GM19468 (cell line): ENCODE results near the gene LRRTM4.
"Not testable (repeated sequence)": the region's sequence is repeated elsewhere in the genome, so short reads cannot be mapped to it uniquely, and the experiment has no call there.

Experiments
- ATAC-seq: cut with Tn5 transposase; IDR thresholded peaks from one replicate; pipeline ENCODE4 v1.9.1; 2021; ENCODE audit warnings: mild to moderate bottlenecking, moderate library complexity, moderate number of reproducible peaks; ENCODE audit not compliant: unreplicated experiment; ENCODE audit errors: extremely low read depth

The LRRTM4 gene

GRCh38 chr2:77190721-77191346, 331.3 kb downstream of the LRRTM4 start:
- no peak for ATAC-seq

- no peak for ATAC-seq
These were observed 337.1 kb downstream of the LRRTM4 start for GRCh38 chr2:77185052-77185451.

- ATAC-seq, result no peak
These were observed 342.9 kb downstream of the LRRTM4 start for GRCh38 chr2:77179297-77179696.

DNA sequence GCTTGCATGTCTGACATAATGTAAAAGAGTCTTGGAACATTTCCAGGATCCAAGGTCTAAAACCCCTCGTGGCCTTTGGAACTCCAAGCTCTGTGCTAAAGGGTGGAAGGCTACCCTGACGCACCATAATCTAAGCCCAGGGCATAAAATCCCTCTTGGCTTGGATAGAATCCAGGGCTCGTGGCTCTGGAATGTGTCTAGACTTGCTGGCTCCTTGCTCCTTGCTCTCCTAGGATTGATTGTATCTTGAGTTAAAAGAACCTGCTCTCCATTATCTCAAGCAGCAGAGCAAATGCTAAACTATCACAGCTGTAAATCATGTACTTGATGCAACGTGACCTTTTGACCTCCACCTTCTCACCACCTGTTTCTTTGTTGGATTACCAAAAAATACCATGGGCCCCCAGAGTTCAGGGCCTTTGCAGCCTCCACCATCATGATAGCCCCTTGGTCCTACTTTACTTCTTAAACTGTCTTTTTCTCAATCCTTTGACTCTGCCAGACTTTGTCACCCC, 346.9 kb downstream of the LRRTM4 start:
- not testable (repeated sequence) for ATAC-seq

GRCh38 chr2:77169426-77169825, 352.8 kb downstream of the LRRTM4 start:
- ATAC-seq, result no peak

GRCh38 chr2:77164021-77164420, 358.2 kb downstream of the LRRTM4 start:
- ATAC-seq, result not testable (repeated sequence)

DNA sequence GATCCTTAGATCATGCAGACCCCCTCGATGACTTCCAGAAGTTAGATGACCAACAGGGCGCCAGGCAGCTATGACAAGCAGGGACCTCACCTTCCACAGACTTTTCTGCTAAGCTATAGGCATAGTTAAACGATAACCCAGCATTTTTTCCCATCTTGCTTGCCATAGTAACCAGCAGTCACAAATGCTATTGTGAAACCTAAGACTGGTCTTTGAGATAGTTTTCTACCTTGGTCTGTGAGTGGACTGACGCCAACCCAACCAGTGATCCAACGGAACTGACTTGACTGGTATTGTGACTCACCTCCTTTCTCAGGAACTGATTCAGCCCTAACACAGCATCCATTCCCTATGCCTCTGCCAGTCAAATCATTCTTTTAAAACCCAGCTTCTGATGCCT, 361.2 kb downstream of the LRRTM4 start:
- no peak for ATAC-seq

- ATAC-seq, result no peak
These were observed 365.6 kb downstream of the LRRTM4 start for GRCh38 chr2:77156599-77156998.

GRCh38 chr2:77155511-77155910, 366.7 kb downstream of the LRRTM4 start:
- ATAC-seq, result no peak

- no peak for ATAC-seq
These were observed 372.6 kb downstream of the LRRTM4 start for GRCh38 chr2:77149565-77149964.

GRCh38 chr2:77147153-77147552, 375.0 kb downstream of the LRRTM4 start:
- ATAC-seq, result no peak

- ATAC-seq, result no peak
These were observed 377.4 kb downstream of the LRRTM4 start for GRCh38 chr2:77144772-77145171.

- no peak for ATAC-seq
These were observed 380.0 kb downstream of the LRRTM4 start for GRCh38 chr2:77142141-77142540.

GRCh38 chr2:77128479-77128878, 393.7 kb downstream of the LRRTM4 start:
- not testable (repeated sequence) for ATAC-seq

DNA sequence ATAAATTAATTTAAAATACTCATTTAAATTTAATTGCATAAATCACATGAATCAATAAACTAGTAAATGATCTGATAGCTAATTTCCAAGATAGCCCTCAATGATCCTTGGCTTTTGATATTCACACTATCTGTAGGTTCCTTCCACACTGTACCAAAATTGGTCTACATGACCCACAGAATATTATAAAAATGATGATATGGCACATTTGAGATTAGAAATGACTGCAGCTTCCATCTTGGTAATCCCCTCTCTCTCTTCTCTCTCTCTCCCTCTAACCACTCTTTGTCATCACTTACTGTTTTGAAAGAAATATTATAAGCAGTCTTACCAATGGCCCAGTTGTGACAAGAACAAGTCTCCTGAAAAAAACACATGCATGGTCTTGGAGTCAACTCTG, 394.8 kb downstream of the LRRTM4 start:
- ATAC-seq, result no peak

- no peak for ATAC-seq
These were observed 400.7 kb downstream of the LRRTM4 start for GRCh38 chr2:77121518-77121917.

GRCh38 chr2:77119333-77119732, 402.8 kb downstream of the LRRTM4 start:
- ATAC-seq, result no peak

GRCh38 chr2:77108915-77109314, 413.3 kb downstream of the LRRTM4 start:
- no peak for ATAC-seq

DNA sequence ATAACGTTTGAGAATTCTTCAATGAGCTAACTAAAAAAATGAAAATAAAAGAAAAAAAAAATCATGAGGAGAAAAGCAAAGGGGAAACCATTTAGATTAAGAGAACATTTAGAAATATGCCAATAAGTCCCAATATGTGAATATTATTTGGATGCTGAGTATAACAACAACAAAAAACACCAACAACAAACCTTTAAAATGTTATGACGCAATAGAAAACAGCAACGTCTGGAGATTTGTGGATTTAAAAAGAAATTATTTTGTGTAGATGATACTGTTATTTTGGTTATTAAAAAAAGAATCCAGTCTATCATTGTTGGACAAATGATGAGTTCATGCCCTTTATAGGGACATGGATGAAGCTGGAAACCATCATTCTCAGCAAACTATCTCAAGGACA, 417.2 kb downstream of the LRRTM4 start:
- ATAC-seq, result no peak

DNA sequence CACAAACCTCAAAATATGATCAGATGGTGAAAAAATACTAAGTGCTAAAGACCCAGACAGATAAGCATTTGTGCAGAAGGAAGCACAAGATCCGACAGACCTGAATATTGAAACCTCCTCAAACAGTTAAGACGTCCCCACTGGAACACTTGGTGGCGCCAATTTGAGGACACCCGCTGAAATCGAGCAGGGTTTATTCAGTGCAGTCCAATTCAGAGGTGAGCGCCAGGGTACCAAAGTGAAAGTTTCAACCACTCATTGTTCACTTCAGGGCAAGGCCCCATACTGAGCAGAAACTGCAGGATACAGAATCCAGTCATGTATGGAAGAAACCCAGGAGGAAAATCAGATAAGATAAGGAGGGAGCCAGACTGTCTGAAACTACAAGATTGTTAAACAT, 417.6 kb downstream of the LRRTM4 start:
- no peak for ATAC-seq

DNA sequence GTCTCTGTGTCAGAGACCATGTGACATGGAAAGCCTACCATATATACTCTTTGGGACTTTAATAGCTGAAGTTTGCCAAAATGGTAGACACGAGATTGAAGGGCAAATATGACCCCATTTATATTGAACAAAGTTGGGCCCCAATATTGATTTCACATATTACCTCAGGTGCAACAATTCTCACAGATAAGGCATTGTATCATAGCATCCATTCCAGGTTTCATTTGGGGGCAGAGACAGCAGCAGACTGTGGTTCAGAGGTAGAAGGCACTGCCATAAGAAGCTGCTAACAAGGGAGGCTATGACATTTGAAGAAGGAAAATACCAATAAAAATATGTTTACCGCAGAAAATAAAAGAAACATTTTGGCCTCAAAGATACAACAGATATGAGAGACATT, 419.2 kb downstream of the LRRTM4 start:
- ATAC-seq, result no peak

- ATAC-seq, result no peak
These were observed 420.3 kb downstream of the LRRTM4 start for GRCh38 chr2:77101796-77102452.
